RPMI8226 (cell line): ENCODE results near the gene MRGPRE.

ENCODE experiments used
- DNase-seq: peaks from one replicate; pipeline ENCODE4 v3.0.0-alpha.2; 2015

Gene MRGPRE

GRCh38 chr11:3177931-3178330 is 54.3 kb downstream of the MRGPRE start:
- DNase-seq: no peak
